Activated CD8-positive, alpha-beta memory T cell treated with anti-CD3 and anti-CD28 coated beads for 1 hour (primary cell): Measurements from ENCODE around the gene SCAMP5.
A peak's percentile ranks its signal among the peaks of the same experiment; 100 is the strongest.

ENCODE experiments used
- DNase-seq, 2 donors: peaks; one replicate each; pipeline ENCODE4 v3.0.0-alpha.2; 2020; ENCODE audit warnings: low read depth in 1 of 2; ENCODE audit errors: extremely low read depth in 1 of 2

The SCAMP5 gene

GRCh38 chr15:74995182-74995778 lies at the start of gene SCAMP5:
TSS of gene SCAMP5 (plus strand) at chr15:74995563. CDS start at chr15:75011840, 16,277 bp downstream.
- DNase-seq, result peak; percentile 74 to 76

DNA sequence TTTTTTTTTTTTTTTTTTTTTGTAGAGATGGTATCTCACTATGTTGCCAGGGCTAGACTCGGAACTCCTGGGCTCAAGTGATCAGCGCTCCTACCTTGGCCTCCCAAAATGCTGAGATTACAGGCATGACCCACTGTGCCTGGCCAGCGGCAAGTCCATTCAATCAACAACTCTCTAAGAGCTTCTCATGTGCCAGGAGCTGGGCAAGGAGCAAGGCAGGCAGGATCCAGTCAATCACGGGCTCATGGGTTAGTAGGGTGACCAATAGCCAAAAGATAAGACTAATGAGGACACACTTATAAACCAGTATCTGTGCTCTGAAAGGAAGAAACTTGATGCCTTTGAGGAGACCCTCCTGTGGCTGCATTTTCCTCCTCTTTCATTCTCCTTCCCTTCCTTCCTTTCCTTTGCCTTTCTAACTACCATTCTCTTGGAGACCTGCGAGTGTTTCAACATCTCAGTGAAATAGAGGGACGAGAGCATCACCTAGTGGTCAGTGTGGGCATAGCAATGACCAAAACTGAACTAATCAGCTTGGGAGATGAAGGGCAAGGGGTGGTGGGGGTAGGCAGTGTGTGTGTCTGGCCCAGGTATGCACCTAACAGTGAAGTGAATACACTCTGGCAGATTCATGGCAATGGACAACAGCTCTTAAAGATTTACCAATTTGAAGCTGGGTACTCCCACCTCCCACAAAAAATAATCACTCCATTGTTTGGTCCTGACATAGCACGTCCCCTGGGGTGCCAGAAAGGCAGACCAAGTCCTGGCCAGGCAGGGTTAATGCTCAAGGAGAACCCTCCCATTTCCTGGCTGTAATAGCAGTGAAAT lies 45.1 kb upstream of the SCAMP5 start:
- DNase-seq, result peak; percentile 46 to 56

DNA sequence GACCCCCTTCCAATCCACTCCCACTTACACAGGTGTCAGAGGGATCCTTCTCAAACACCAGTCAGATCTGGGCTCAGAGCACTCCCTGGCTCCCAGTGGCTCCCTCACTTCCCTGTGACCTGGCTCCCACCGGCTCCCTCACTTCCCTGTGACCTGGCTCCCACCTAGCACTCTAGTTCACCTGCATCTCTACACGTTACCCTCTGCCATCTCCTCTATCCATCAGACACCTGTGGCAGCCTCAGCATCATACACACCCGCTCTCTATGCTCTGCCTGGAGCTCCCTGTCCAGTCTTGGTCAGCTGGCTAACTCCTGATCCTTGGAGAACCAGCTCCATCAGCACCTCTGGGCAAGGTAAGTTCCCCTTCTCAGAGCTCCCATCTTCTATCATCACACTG lies 44.4 kb upstream of the SCAMP5 start:
- DNase-seq, result no peak

DNA sequence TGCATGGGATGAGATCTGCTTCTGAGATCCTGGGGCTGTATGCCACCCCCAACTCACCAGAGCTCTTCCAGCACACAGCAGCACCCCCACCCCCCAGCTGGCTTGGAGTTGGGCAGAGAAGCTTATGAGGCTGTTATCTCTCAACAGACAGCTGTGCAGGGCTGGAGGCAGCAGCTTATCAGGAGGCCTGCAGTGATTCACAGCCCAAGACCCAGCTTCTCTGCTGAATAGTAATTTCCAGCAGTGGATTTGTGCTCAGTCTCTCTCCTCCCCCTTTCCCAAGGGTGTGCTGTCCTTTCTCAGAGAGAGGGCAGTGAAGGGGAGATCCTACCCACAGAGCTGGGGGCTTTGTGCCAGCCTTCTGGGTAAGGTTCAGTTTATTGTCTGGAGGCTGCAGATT lies 40.8 kb upstream of the SCAMP5 start:
- no peak for DNase-seq

GRCh38 chr15:74955017-74955416 lies 40.3 kb upstream of the SCAMP5 start:
- no peak for DNase-seq

DNA sequence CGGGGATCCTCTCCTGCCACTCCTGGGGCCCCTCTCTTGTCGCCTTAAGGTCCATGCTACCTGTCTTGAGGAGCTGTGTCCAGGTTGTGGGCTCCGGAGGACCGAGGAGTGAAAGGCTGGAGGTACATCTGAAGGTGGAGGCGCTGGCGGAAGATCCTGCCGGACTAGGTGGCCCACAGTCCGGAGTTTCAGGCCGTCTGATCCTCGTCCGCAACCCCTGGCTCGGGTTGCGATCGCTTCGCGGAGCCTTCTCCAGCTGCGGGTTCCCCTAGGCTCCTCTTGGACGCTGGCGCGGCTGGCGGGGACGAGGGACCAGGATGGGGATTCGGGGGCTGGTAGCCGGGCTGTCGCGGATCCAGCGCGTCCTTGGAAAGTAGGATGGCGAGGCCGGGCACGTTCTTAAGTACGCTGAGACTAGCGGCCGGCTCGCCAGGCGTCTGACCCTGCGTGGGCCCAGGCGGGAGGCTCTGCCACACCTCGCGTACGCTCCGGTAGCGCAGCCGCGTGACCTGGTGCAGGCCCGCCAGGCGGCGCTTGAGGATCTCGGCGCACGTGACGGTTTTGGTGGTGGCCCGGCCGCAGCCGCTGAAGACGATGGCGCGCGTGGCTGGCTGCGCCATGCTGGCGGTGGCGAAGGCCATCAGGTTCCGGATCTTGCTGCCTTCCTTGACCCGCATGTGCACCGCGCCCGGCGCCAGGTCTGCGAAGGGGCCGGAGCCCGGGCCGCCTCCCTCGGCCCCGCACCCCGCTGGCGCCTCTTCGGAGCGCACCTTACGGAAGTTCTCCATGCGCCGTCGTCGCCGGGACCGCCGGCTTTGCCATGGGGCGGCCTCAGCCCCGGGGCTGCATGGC lies 39.3 kb upstream of the SCAMP5 start:
- peak in 1 of 2 donors; percentile 53 for DNase-seq

DNA sequence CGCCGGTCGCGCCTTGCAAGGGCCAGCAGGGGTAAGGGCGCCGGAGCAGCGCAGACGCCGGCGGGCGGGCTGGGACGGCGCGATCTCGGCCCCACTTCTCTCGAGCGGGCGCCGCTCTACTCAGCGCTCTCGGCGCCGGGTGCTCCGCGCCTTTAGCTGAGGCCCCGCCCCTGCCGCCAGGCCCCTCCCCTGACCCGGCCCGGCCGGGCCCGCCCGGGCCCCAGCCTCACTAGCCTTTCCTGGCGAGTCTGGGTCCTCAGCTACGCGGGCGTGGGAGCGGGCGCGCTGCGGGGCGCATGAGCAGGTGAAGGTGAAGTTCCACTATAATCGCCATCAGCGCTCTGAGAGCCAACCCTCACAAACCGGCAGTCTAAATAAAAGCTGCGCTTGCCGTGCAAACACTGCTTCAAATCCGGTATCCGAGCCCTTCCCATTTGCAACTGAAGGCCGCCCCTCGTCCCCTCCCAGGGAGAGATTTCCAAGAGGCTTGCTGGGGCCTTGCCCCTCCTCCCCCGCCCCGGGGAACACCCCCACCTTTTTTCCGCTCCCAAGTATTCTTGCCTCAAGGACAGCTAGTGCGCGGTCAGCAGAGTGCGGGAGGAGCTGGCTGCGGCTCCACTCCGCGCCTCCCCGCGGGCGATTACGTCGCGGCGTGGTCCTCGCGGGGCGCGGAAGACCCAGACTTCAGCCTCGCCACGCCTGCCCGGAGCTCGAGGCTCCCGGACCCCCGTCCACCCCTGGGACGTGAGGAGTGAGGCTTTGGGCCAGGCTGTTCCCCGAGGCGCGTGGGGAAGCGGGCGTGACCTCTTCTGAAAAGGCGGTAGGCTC lies 38.5 kb upstream of the SCAMP5 start, which contains the start of gene RPP25:
Gene RPP25, minus strand, starts transcription at position 125 of the 828 bp plus-strand sequence. CDS start 189 bp downstream, outside the sequence.
- DNase-seq, result peak in 1 of 2 donors; percentile 53

- DNase-seq, result no peak
These were observed 37.8 kb upstream of the SCAMP5 start for GRCh38 chr15:74957476-74958035.

DNA sequence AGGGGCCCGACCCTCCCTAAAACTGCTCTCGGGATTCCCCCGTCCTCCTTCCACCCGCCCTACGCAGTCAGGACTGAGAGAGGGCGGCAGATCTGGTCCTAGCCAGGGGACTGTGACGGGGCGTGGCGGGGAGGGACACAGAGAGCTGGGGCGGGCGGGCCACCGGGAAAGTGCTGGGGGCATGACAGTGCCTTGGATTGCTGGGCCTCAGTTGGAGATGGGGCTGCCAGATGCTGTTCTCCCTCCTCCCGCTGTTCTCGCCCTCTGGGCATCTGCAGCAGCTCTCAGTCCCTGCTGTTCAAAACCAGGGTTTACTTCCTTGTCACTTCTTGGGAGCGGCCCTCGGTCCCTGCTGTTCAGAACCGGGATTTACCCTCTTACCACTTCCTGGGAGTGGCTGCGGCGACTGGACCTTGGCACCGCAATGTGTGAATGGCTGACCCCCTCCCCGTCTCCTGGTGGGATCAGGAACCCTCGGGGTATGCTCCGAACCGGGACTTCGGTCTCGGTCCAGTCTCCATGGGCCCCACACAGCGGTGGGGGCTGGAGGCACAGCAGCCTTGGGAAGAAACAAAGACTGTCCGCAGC lies 36.9 kb upstream of the SCAMP5 start:
- DNase-seq, result no peak

DNA sequence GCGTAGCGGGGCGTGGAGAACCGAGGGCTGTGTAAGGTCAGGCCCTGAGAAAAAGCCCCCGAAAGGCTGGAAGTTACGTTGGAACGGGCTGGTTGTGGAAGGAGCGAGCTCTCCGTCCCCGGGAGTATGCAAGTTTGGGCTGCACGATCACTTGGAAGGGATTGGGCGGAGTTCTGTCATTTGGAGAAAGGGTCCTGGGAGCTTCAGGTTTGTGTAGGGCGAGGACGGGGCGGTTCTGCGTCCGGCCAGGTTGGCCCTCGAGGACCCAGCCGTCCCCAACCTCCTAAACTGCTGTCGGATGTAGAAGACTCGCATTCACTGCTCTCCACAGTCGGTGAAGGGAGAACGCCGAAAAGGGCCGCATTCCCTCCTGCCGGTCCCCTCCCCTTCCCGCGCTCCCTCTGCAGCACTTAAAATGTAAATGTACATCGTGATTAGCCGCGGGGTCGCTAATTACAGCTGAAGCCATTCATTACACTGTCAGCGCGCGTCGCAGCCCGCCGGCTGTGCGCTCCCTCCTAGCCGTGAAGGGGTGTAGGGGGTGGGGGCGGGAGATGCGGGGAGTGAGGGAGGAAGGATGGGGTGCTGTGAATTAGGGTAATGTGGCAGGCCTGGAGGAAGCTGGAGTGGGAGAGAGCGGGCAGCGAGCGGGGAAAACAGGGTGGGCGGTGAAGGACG lies 36.3 kb upstream of the SCAMP5 start:
- no peak for DNase-seq

GRCh38 chr15:74959586-74959939 lies 35.8 kb upstream of the SCAMP5 start:
- DNase-seq, result no peak

- DNase-seq, result no peak
These were observed 35.1 kb upstream of the SCAMP5 start for GRCh38 chr15:74960286-74960685.

- DNase-seq, result no peak
These were observed 34.3 kb upstream of the SCAMP5 start for GRCh38 chr15:74960995-74961588.

DNA sequence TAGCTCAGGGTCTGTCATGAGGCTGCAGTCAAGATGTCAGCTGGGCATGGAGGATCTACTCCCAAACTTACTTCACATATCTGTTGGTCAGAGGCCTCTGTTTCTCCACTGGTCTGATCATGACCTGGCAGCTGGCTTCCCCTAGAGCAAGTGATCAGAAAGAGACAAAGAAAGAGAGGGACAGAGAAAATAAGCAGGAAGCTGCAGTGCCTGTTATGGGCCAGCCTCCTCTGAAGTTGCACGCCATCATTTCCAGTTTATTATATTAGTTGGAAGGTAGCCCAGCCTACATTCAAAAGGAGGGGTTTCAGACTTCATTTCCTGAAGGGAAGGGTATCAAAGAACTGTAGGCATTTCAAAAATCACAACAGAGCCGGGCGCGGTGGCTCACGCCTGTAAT lies 33.7 kb upstream of the SCAMP5 start:
- no peak for DNase-seq

- no peak for DNase-seq
These were observed 33.1 kb upstream of the SCAMP5 start for GRCh38 chr15:74962219-74962618.

DNA sequence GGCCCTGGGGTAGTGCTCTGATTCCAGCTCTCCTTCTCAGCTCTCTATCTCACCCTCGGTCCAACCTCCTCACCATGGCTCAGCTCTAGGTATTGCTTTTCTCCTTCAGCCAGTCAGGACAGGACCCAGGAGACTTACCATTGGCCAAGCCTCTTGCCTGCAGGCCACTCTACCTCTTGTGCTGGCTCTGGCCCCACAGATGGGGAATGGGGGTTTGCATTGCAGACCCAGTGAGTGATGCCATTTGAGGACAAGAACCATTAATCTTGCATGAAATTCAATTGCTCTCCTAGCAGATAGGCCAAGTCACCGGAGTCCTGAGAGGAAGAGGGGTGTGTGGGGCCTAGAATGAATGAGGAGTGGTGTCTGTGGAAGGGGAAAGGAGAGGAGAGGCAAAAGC lies 32.7 kb upstream of the SCAMP5 start:
- no peak for DNase-seq

DNA sequence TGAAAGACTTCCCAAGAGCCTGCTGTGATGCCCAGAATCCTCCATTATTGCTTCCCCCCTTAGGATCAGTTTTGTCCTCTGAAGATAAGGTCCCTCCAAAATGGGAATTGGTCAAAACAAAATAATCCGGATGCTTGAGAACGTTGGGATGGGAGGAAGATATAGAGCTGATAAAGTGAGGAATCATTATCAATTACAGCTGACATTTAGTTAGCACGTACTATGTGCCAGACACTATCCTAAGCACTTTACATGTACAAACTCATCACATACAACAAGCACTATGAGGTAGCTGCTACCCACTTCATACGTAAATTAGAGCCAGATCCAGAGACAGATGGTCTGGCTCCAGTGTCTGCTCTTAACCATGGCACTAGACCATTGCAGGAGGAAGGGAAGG lies 32.1 kb upstream of the SCAMP5 start:
- DNase-seq, result no peak

DNA sequence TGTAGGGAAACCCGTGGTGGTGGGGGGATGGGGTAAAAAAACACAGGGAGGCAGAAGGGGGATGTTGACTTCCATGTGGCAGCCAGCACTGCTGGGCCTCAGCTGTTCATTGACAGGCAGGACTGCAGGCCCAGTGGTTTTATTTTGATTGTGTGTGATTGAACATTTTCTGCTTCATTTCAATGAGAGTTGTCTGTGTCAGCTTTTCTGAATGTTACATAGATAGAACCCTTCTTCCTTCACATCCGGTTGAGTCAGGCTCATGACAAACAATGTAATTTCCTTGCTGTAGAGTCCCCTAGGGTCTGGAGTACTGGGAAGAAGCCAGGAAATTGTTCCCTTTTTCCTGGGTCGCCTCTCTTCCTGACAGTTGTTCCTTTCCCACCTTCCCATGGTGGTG lies 30.6 kb upstream of the SCAMP5 start:
- no peak for DNase-seq

DNA sequence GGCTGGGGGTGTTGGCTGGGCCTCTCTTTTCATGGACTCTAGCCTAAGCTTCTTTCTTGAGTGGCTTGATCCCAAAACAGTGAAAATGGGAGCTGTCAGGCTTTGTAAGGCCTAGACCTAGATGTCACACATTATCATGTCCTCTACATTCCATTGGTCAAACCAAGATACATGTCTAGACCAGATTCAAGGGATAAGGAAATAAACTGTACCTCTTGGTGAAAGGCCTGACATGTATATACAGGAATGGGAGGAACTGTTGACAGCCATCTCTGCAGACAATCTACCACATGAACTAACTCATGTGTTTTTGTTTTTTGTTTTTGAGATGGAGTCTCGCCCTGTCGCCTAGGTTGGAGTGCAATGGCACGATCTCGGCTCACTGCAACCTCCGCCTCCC lies 27.7 kb upstream of the SCAMP5 start:
- DNase-seq, result no peak
